Measurements from ENCODE around the gene PRRX2.

Gene PRRX2

GRCh38 chr9:129665389-129665775 lies at the start of gene PRRX2:
PRRX2 (plus strand) TSS chr9:129665647; CDS start chr9:129665868, 221 bp downstream.
- FAIRE-seq (no peak), DNase-seq (ENCODE audit: low spot score) (no peak)

- DNase-seq (ENCODE audit: low spot score) (peak; percentile 56), FAIRE-seq (no peak)
These were observed 48.3 kb upstream of the PRRX2 start for GRCh38 chr9:129617167-129617566.

GRCh38 chr9:129619787-129620668 lies 45.4 kb upstream of the PRRX2 start:
- FAIRE-seq (no peak), DNase-seq (ENCODE audit: low spot score) (no peak)

- no peak for DNase-seq (ENCODE audit: low spot score)
- FAIRE-seq: no peak
These were observed 44.7 kb upstream of the PRRX2 start, which contains the start of gene C9orf50 for GRCh38 chr9:129620669-129621295. C9orf50 (minus strand) TSS chr9:129621101; CDS start chr9:129620574, 527 bp downstream.

- FAIRE-seq: no peak
- no peak for DNase-seq (ENCODE audit: low spot score)
These were observed 42.1 kb upstream of the PRRX2 start for GRCh38 chr9:129623331-129623730.

- FAIRE-seq: no peak
- peak; percentile 15 for DNase-seq (ENCODE audit: low spot score)
These were observed 41.2 kb upstream of the PRRX2 start for GRCh38 chr9:129624168-129624759.

GRCh38 chr9:129624947-129625346 lies 40.5 kb upstream of the PRRX2 start:
- no peak for FAIRE-seq
- DNase-seq (ENCODE audit: low spot score): no peak

- FAIRE-seq: peak; percentile 55
These were observed 39.3 kb upstream of the PRRX2 start, which contains the start of gene NTMT1 for GRCh38 chr9:129626079-129626624. NTMT1 (plus strand) TSS chr9:129626163; CDS start chr9:129632704, 6,541 bp downstream.

GRCh38 chr9:129626625-129627284 lies 38.7 kb upstream of the PRRX2 start:
- FAIRE-seq: no peak

More at GRCh38 chr9:129626079-129626624, 39.3 kb upstream of the PRRX2 start, which contains the start of gene NTMT1:
- peak; percentile 69 for DNase-seq (ENCODE audit: low spot score)

GRCh38 chr9:129627556-129628440 lies 37.6 kb upstream of the PRRX2 start:
- no peak for FAIRE-seq
- DNase-seq (ENCODE audit: low spot score): no peak

More at GRCh38 chr9:129626625-129627284, 38.7 kb upstream of the PRRX2 start:
- DNase-seq (ENCODE audit: low spot score): peak; percentile 82

GRCh38 chr9:129628709-129629108 lies 36.7 kb upstream of the PRRX2 start:
- no peak for FAIRE-seq
- no peak for DNase-seq (ENCODE audit: low spot score)

GRCh38 chr9:129629251-129629820 lies 36.1 kb upstream of the PRRX2 start:
- FAIRE-seq (no peak), DNase-seq (ENCODE audit: low spot score) (no peak)

GRCh38 chr9:129630967-129631673 lies 34.3 kb upstream of the PRRX2 start:
- DNase-seq (ENCODE audit: low spot score) (no peak), FAIRE-seq (no peak)

- DNase-seq (ENCODE audit: low spot score) (no peak), FAIRE-seq (no peak)
These were observed 33.7 kb upstream of the PRRX2 start for GRCh38 chr9:129631674-129632129.

GRCh38 chr9:129632460-129632859 lies 33.0 kb upstream of the PRRX2 start:
- peak; percentile 54 for DNase-seq (ENCODE audit: low spot score)
- no peak for FAIRE-seq

- no peak for DNase-seq (ENCODE audit: low spot score)
- FAIRE-seq: no peak
These were observed 32.2 kb upstream of the PRRX2 start for GRCh38 chr9:129633207-129633606.

GRCh38 chr9:129633848-129634247 lies 31.6 kb upstream of the PRRX2 start:
- no peak for DNase-seq (ENCODE audit: low spot score)
- no peak for FAIRE-seq

- no peak for DNase-seq (ENCODE audit: low spot score)
- no peak for FAIRE-seq
These were observed 30.1 kb upstream of the PRRX2 start for GRCh38 chr9:129635099-129636065.

Measured in RCC 7860 (cell line).